Measurements from ENCODE around the gene HMG20A. TPM values are rescaled to one million over a fixed set of nuclear protein-coding genes. Genes with fewer than 3 reads are reported as not detected.
A peak's percentile ranks its signal among the peaks of the same experiment; 100 is the strongest.

The HMG20A gene
- total RNA-seq, 1 donor from 2014 or later, result 9.7 TPM

GRCh38 chr15:77516076-77516475 is 95.4 kb downstream of the HMG20A start:
- DNase-seq (ENCODE audit: low read depth) (no peak), FAIRE-seq (no peak)
- Histone ChIP-seq H3K4me3 (ENCODE audit: low read depth, low read length) (no peak overlapping the region), H3K27me3 (ENCODE audit: control insufficient read depth, insufficient read depth, low read length) (no peaks in the 10 kb centered on the region), H3K36me3 (ENCODE audit: control insufficient read depth, insufficient read depth, low read length) (no peaks in the 10 kb centered on the region)
- no peak for TF ChIP-seq CTCF (IDR thresholded peaks at IDR 0.05; ENCODE audit: insufficient read depth, low read length, severe bottlenecking)

GRCh38 chr15:77516786-77517185 is 96.1 kb downstream of the HMG20A start:
- FAIRE-seq (no peak), DNase-seq (ENCODE audit: low read depth) (no peak)
- TF ChIP-seq CTCF (IDR thresholded peaks at IDR 0.05; ENCODE audit: insufficient read depth, low read length, severe bottlenecking), result no peak
- Histone ChIP-seq H3K36me3 (ENCODE audit: control insufficient read depth, insufficient read depth, low read length) (no peaks in the 10 kb centered on the region), H3K27me3 (ENCODE audit: control insufficient read depth, insufficient read depth, low read length) (no peaks in the 10 kb centered on the region), H3K4me3 (ENCODE audit: low read depth, low read length) (no peak overlapping the region)

- Histone ChIP-seq H3K36me3 (ENCODE audit: control insufficient read depth, insufficient read depth, low read length) (no peaks in the 10 kb centered on the region), H3K27me3 (ENCODE audit: control insufficient read depth, insufficient read depth, low read length) (no peaks in the 10 kb centered on the region), H3K4me3 (ENCODE audit: low read depth, low read length) (no peak overlapping the region)
- FAIRE-seq, result no peak
- TF ChIP-seq CTCF (IDR thresholded peaks at IDR 0.05; ENCODE audit: insufficient read depth, low read length, severe bottlenecking), result no peak
- no peak for DNase-seq (ENCODE audit: low read depth)
Observed at GRCh38 chr15:77517579-77517978, 96.9 kb downstream of the HMG20A start.

GRCh38 chr15:77518458-77518857 is 97.8 kb downstream of the HMG20A start:
- FAIRE-seq (peak; percentile 40), DNase-seq (ENCODE audit: low read depth) (no peak)
- H3K36me3 ChIP-seq (ENCODE audit: control insufficient read depth, insufficient read depth, low read length), result no peaks in the 10 kb centered on the region
- no peaks in the 10 kb centered on the region for H3K27me3 ChIP-seq (ENCODE audit: control insufficient read depth, insufficient read depth, low read length)
- no peak overlapping the region for H3K4me3 ChIP-seq (ENCODE audit: low read depth, low read length)
- TF ChIP-seq CTCF (IDR thresholded peaks at IDR 0.05; ENCODE audit: insufficient read depth, low read length, severe bottlenecking), result no peak

- Histone ChIP-seq H3K4me3 (ENCODE audit: low read depth, low read length) (no peak overlapping the region), H3K36me3 (ENCODE audit: control insufficient read depth, insufficient read depth, low read length) (no peaks in the 10 kb centered on the region), H3K27me3 (ENCODE audit: control insufficient read depth, insufficient read depth, low read length) (no peaks in the 10 kb centered on the region)
- DNase-seq (ENCODE audit: low read depth), result no peak
- FAIRE-seq, result no peak
- TF ChIP-seq CTCF (IDR thresholded peaks at IDR 0.05; ENCODE audit: insufficient read depth, low read length, severe bottlenecking), result no peak
Observed at GRCh38 chr15:77519540-77519939, 98.9 kb downstream of the HMG20A start.

- no peak for TF ChIP-seq CTCF (IDR thresholded peaks at IDR 0.05; ENCODE audit: insufficient read depth, low read length, severe bottlenecking)
- FAIRE-seq, result no peak
- Histone ChIP-seq H3K36me3 (ENCODE audit: control insufficient read depth, insufficient read depth, low read length) (no peaks in the 10 kb centered on the region), H3K27me3 (ENCODE audit: control insufficient read depth, insufficient read depth, low read length) (no peaks in the 10 kb centered on the region), H3K4me3 (ENCODE audit: low read depth, low read length) (no peak overlapping the region)
- DNase-seq (ENCODE audit: low read depth), result no peak
Observed at GRCh38 chr15:77521206-77521605, 100.5 kb downstream of the HMG20A start.
